Measurements from ENCODE around the gene RBM7. TPM values are rescaled to one million over a fixed set of nuclear protein-coding genes. Genes with fewer than 3 reads are reported as not detected.

Gene RBM7, protein sequence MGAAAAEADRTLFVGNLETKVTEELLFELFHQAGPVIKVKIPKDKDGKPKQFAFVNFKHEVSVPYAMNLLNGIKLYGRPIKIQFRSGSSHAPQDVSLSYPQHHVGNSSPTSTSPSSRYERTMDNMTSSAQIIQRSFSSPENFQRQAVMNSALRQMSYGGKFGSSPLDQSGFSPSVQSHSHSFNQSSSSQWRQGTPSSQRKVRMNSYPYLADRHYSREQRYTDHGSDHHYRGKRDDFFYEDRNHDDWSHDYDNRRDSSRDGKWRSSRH
- total RNA-seq: 25.9 and 30.7 TPM in 2 replicates
- long read RNA-seq, full-length matches to known transcripts: 137 of 144 reads
- long read RNA-seq, partial matches to known transcripts: 3 of 144 reads
- long read RNA-seq, other reads (novel, unspliced or antisense): 4 of 144 reads

DNA sequence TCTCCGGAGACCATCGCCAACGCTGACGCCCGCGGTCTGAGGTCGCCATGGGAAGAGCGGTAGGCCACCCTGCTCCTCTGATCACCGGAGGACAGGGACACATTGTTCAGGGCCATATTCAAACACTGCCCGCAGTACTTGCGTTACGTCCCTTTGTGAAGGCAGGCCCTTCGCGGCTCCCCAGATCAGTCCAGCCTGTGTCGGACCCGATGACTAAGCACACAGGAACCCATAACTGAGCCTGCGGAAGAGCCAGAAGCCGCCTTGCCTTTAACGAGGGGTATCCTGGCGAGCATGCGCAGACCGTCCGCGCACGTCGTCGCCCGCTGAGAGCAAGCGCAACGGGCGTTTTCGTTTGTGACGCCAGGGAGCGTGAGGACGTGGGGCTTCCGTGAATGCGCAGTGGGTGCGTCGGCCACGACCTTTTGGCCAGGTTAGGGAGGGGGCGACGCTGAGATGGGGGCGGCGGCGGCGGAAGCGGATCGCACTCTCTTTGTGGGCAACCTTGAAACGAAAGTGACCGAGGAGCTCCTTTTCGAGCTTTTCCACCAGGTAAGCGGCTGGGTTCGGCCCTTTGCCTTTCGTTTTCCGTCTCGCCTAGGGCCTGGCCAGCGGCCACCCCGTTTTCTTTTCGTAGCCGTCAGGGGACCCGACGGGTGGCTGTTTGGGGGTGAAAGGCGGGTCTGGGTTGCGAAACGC is at the start of gene RBM7, which contains the start of gene C11orf71:
TSS of gene RBM7 (plus strand) at position 451 of the 699 bp plus-strand sequence. CDS start at position 457, 6 bp downstream.
TSS of gene C11orf71 (minus strand) at position 296 of the 699 bp plus-strand sequence. CDS start at position 116, 180 bp downstream.
- Mint-ChIP-seq H3K27me3 (ENCODE audit: low read depth) (no peaks in the 10 kb centered on the region), H3K4me3 (peak within 1 kb of the TSS; percentile 97), H3K36me3 (ENCODE audit: low read depth) (peaks cover under 1% of the 10 kb centered on the region), H3K9me3 (no peaks in the 10 kb centered on the region), H3K4me1 (peaks cover 34% of the 10 kb centered on the region), H3K27ac (ENCODE audit: unreplicated experiment) (peak within 1 kb of the TSS; percentile 99)
- DNase-seq (ENCODE audit: low read depth, low spot score): peak; percentile 92
- TF ChIP-seq, protein P1, sequence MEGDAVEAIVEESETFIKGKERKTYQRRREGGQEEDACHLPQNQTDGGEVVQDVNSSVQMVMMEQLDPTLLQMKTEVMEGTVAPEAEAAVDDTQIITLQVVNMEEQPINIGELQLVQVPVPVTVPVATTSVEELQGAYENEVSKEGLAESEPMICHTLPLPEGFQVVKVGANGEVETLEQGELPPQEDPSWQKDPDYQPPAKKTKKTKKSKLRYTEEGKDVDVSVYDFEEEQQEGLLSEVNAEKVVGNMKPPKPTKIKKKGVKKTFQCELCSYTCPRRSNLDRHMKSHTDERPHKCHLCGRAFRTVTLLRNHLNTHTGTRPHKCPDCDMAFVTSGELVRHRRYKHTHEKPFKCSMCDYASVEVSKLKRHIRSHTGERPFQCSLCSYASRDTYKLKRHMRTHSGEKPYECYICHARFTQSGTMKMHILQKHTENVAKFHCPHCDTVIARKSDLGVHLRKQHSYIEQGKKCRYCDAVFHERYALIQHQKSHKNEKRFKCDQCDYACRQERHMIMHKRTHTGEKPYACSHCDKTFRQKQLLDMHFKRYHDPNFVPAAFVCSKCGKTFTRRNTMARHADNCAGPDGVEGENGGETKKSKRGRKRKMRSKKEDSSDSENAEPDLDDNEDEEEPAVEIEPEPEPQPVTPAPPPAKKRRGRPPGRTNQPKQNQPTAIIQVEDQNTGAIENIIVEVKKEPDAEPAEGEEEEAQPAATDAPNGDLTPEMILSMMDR (conservative IDR thresholded peaks at IDR 0.05): peak; percentile 38

DNA sequence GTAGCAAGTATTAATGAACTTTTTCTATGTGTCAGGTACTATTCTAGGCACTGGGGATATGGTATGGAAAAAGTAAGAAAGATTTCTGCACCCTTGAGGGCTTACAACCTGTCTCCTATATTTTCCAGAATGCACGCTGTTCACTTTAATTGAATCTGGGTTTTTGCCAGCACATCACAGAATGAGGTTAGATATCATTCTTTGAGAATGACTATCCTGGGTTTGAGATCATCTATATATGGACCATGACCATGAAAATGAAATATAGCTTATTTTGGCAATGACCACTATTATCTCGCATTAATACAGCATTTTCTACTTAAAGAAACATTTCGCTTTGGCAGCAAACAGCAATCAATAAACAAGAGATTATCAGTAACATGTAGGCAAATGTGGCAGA is 47.0 kb upstream of the RBM7 start:
- H3K36me3 Mint-ChIP-seq (ENCODE audit: low read depth): no peaks in the 10 kb centered on the region
- H3K4me3 Mint-ChIP-seq: no peak overlapping the region
- no peaks in the 10 kb centered on the region for H3K27me3 Mint-ChIP-seq (ENCODE audit: low read depth)
- TF ChIP-seq, protein P1 (conservative IDR thresholded peaks at IDR 0.05): no peak
- H3K9me3 Mint-ChIP-seq: no peaks in the 10 kb centered on the region
- H3K27ac Mint-ChIP-seq (ENCODE audit: unreplicated experiment): no peak overlapping the region
- no peaks in the 10 kb centered on the region for H3K4me1 Mint-ChIP-seq
- no peak for DNase-seq (ENCODE audit: low read depth, low spot score)

DNA sequence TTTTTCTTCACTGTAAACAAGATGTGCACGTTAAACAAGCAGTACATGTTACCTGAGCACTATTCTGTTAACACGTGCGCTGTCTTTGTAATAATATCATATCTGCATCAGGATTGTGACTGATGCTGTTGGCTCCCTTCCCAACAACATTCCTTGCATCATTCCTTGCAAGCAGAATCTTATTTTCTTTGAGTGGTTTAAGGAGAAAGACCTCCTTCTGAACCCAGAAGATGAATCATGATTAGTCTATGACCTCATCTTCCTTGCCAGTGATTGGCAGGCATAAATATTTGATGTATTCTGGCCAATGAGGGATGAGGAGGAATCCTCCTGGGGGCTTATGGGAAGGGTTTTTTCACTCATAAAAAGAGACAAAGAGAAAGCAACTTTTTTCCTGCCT is 46.4 kb upstream of the RBM7 start:
- no peak overlapping the region for H3K27ac Mint-ChIP-seq (ENCODE audit: unreplicated experiment)
- H3K27me3 Mint-ChIP-seq (ENCODE audit: low read depth): no peaks in the 10 kb centered on the region
- TF ChIP-seq, protein P1 (conservative IDR thresholded peaks at IDR 0.05): no peak
- no peak overlapping the region for H3K4me3 Mint-ChIP-seq
- no peaks in the 10 kb centered on the region for H3K9me3 Mint-ChIP-seq
- no peak for DNase-seq (ENCODE audit: low read depth, low spot score)
- no peaks in the 10 kb centered on the region for H3K4me1 Mint-ChIP-seq
- H3K36me3 Mint-ChIP-seq (ENCODE audit: low read depth): no peaks in the 10 kb centered on the region

DNA sequence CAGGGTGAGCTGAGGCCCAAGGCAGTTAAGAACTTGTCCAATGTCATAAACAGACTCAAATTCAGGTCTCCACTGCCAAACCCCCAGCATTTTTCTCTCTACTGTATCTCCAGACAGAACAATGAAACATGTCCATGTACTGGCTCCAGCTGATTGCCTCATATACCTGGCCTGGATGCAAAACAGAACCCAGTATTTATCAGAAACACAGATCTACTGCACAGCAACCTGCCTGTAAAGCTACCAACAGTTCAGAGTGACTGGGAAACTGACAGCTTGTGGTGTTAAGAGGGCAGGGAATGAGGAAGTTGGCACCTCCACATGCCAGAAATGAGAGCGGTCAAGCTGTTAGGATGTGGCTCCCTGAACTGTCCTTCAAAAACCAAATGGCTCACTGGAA is 41.8 kb upstream of the RBM7 start:
- no peaks in the 10 kb centered on the region for H3K36me3 Mint-ChIP-seq (ENCODE audit: low read depth)
- H3K4me1 Mint-ChIP-seq: no peaks in the 10 kb centered on the region
- no peak overlapping the region for H3K4me3 Mint-ChIP-seq
- TF ChIP-seq, protein P1 (conservative IDR thresholded peaks at IDR 0.05): no peak
- no peaks in the 10 kb centered on the region for H3K9me3 Mint-ChIP-seq
- no peak overlapping the region for H3K27ac Mint-ChIP-seq (ENCODE audit: unreplicated experiment)
- no peak for DNase-seq (ENCODE audit: low read depth, low spot score)
- H3K27me3 Mint-ChIP-seq (ENCODE audit: low read depth): no peaks in the 10 kb centered on the region

DNA sequence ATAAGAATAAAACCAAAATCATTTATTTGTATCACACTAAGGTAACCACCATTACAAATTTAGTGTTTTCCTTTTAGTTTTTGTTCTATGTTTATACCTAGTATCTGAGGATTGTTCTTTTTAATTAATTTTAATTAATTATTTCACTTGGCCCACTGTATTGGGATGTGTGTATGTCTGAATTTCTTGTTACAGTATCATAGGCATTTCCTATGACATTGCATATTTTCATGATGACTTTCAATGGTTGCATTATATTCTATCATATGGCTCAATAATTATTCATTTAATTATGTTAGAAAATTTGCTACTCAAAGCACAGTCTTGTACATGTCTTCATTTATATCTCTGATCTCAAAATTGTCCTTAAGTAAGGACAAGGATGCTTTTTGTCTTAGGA is 41.1 kb upstream of the RBM7 start:
- DNase-seq (ENCODE audit: low read depth, low spot score): no peak
- no peak overlapping the region for H3K27ac Mint-ChIP-seq (ENCODE audit: unreplicated experiment)
- H3K4me1 Mint-ChIP-seq: no peaks in the 10 kb centered on the region
- H3K36me3 Mint-ChIP-seq (ENCODE audit: low read depth): no peaks in the 10 kb centered on the region
- no peak overlapping the region for H3K4me3 Mint-ChIP-seq
- H3K9me3 Mint-ChIP-seq: no peaks in the 10 kb centered on the region
- TF ChIP-seq, protein P1 (conservative IDR thresholded peaks at IDR 0.05): no peak
- H3K27me3 Mint-ChIP-seq (ENCODE audit: low read depth): no peaks in the 10 kb centered on the region

Data from neural crest cell (in vitro differentiated cells).